SW 1271 (cell line): ENCODE data around the gene CNTNAP2.

Source experiments
- DNase-seq, 2 experiments: peaks; one replicate each; lab custom pipeline; 2025; lab: John Stamatoyannopoulos, UW

CNTNAP2 gene

DNA sequence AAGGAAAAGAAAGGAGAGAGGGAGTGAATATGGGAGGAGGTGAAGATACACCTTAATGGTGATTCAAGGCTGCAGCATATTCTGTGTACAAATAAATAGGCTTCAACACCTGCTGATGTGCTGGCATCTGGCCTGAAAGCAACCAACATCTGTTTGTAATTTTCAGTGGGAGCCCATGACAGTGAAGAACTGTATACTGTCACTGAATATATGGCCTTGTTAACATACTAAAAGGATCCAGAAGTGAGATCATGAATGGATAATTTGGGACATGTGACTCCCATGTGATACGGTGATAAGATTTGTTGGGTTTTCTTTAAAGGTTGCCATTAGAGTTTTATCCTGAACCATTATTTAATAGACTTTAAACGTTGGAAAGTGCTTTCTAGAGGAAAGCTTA, 459.3 kb downstream of the CNTNAP2 start:
- DNase-seq, result no peak

DNA sequence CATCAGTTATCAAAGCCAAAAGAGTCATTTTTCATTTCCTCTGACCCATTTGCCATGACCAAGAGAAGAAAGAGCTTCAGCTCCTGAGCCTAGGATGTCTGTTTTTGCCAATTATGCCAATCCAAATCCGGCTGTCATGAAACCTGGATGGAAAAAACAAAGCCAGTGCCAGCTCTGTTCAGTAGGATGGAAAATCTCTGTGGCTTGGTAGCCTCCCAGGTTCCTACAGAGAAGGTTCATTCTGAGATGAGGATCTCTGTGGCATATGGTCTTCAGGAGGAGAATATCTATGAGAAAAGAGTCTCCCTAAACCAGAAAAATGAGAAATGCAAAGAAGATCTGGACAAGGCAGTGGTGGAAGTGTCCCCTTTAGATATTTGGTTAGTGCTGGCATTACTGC, 475.4 kb downstream of the CNTNAP2 start:
- no peak for DNase-seq

DNA sequence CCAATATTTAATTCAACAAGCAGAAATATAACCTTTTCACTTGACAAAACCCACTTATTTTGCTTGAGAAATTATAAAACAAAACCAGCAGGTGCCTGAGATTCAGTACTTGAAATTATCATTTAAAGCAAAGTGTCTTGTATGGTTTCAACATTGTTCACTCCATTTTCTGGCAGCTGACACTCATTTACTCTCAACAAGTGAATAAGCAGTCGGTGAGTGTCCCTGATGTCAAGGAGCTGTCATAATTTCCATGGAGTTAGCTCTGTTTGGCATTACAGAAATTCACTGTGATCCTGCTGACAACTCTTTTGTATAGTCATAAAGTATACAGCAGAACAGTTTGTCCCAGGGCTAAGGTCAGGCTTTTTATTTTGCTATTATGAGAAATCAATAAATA, 490.0 kb downstream of the CNTNAP2 start:
- DNase-seq, result no peak

DNA sequence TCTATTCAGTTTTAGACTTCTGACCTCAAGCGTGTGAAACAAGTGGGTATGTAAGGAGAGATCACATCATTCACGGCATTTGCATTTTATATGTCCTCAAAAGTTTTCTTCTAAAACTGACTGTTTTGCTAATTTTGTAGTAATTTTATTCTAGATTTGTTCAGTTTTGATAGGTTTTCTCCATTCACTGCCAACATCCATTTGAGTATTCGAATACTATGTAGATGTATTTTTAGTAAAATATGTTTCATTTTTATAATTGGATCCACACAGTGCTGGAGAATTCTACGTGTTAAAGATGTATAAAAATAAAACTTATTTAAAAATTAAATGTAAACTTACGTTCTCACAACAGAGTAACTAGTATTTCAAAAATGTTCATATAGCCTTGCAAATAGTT, 503.0 kb downstream of the CNTNAP2 start:
- no peak for DNase-seq

DNA sequence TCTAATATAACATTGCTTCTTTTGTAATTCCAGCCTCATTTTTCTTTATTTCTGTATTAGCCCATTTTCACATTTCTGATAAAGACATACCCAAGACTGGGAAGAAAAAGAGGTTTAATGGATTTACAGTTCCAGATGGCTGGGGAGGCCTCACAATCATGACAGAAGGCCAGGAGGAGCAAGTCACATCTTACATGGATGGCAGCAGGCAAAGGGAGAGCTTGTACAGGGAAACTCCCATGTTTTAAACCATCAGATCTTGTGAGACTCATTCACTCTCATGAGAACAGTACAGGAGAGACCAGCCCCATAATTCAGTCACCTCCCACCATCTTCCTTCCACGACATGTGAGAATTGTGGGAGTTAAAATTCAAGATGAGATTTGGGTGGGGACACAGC, 510.3 kb downstream of the CNTNAP2 start:
- no peak for DNase-seq

DNA sequence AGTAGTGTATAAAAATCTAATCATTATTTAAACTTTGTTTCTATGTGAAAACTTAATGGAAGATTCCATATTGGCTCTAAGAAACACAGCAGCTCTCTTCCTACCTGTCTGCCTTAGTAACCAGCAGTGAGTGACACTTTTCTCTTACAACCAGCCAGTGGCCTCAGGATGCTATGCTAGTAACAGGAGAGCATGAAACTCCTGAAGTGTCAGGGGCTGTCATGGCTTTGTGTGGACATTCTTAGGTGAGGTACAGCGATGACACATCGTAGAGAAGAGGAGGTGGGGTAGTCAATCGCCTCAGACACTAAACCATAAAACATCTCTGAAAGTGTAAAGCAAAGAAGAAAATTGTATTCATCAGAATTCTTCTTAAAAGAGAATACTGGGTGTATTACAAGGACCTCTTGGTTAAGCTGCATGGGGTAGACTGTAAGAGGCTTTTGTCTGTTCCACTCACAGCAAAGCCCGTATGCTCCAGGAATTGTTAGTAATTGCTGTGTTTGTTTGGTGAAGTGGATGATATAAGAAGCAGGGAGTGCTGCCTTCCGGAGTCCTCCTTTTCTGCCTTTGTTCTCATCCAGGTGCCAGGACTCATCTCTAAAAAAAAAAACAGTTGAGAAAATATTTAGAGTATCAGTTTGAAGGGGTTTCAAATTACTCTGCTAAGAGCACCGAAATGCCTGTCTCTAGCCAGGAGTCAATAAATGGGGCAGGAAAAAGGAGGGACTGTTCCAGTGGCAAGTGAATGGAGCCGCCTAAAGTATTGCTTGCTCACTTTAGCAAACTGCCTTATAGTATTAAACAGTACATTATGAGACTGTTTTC, 518.8 kb downstream of the CNTNAP2 start:
- no peak for DNase-seq

DNA sequence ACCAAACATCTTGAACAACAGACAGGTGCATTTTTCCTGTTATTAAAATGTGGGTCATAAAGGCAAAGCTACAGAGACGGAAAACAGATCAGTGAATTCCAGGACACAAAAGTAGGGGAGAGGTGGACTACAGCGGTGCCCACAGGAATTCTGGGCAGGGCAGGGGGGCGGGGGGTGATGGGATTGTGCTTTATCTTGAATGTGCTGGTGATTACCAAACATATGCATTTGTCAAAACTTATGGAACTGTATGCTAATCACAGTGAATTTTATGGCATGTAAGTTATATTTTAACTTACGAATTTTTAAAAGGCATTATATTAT, 519.4 kb downstream of the CNTNAP2 start:
- no peak for DNase-seq

DNA sequence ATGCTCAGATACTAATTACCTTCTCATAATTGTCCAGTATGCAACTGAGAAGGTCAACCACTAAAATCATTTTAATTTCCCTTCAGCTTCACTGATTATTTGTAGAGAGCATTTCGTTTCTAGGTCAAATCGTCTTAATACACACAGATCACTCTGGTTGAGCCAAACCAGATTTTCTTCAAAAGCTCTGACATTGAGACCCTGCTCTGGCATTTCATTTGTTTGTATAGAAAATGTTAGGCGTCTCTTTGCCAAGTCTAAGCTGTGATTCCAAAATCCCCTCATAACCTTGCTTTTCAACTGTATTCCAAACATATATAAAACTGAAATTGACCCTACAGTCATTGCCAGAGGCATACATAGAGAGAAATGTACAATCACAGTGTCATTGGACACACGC, 520.0 kb downstream of the CNTNAP2 start:
- DNase-seq, result no peak

DNA sequence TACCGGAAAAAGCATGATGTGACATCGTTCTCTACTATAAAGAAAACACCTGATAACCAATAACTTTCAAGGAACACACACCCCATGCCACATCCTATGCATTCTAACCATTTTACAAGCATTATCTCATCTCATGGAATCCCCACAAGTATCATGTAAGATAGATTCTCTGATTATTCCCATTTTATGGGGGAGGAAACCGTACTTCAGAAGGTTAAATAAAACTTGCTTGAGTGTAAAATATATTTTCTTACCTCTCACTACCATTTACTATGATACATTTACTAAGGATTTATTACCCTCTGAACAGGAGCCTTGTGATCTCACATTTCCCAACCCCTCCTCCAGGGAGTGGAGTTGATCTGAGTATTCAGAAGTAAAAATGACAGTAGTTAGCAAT, 522.7 kb downstream of the CNTNAP2 start:
- DNase-seq, result no peak

DNA sequence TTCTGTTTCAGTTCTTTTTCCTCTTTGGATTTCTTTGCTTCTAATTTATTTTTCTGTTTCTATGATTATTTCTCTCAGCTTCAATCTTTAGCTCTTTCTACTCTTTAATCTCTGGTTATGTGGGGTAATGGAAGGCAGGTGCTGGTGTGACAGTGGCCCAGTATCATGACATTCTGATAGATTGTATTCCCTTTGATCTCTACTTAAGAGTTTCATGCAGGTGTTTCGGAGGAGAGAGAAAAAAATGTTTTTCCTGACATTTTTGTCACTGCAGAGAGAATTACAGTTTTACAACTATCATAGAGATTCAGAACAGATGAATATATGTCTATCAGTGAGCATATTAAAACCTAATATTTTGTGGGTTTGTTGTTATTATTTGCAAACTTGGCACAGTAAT, 524.9 kb downstream of the CNTNAP2 start:
- DNase-seq, result no peak

DNA sequence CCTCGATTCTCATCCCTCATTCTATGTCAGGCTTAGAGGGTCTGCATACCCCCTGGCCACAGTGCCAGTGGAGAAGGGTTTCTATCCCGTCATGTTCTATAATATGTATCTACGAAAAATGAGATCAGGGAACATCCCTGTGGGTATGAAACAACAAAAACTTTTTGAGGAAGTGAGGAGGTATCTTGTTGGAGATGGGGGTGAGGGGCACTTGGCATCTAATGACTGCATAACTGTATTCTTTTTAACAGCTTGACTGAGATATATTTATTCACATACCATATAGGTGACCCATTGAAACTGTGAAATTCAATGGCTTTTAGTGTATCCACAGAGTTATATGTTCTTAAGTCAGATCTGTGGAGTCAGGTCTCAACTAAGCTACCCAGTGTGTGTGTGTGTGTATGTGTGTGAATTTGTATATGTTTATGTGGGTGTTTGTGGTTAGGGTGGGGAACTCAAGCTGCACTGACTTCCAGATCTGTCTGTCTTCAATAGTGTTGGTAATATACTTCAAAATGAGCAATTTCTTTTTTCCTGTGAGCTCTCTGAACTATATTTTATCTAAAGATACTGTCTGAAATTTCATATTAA, 528.9 kb downstream of the CNTNAP2 start:
- no peak for DNase-seq

DNA sequence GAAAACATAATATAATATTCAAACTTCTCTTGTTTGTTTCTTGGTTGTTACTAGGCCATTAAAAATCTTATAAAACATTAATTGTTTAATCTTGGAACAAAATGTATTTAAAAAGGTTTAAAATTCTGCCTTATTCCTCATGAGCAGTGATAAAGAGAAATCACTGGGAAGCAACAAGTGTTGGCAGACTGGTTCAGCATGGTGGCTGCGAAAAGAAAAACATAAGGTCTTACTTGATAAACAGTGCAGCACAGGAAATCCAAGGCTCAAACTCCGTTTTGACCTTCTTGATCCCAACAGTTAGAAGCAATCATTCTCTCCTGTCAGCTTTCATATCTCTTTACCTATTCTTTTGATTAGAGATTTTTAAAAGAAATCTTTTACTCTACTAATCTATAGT, 530.8 kb downstream of the CNTNAP2 start:
- no peak for DNase-seq

DNA sequence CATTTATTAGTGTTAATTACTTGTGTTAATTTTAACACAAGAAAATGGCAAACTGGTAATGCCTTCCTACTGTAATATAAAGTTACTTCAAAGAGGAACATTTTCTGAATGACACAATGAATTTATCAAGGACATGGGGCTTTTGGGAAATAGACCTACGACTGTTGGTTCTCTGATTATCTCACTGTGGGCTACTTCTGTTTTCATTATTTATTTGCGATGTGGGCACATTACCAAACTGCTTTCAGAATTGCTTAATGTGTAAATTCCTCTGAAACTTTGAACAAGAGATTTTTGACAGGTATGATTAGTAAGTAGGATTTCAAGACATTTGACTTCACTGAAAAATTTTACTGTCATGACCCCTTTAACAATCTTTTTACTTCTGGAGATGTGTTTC, 535.6 kb downstream of the CNTNAP2 start:
- DNase-seq, result no peak

DNA sequence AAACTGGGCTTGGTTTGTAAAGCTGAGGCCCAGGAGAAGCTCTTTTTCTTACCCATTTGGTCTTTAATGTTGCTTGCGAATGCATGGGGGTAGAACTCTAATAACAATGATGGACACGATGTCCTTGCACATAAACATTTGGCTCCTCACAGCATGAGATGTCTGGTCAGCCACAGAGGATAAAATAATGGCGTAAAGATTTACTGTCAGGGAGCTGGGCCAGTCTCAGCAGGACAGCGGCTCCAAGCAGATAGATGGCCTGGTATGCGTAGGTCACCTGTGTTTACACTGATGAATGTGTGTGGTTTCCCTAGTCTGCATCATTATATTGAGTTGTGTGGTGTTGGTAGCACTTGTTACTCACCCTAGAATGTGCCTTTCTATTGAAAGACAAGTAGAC, 537.4 kb downstream of the CNTNAP2 start:
- DNase-seq, result no peak

DNA sequence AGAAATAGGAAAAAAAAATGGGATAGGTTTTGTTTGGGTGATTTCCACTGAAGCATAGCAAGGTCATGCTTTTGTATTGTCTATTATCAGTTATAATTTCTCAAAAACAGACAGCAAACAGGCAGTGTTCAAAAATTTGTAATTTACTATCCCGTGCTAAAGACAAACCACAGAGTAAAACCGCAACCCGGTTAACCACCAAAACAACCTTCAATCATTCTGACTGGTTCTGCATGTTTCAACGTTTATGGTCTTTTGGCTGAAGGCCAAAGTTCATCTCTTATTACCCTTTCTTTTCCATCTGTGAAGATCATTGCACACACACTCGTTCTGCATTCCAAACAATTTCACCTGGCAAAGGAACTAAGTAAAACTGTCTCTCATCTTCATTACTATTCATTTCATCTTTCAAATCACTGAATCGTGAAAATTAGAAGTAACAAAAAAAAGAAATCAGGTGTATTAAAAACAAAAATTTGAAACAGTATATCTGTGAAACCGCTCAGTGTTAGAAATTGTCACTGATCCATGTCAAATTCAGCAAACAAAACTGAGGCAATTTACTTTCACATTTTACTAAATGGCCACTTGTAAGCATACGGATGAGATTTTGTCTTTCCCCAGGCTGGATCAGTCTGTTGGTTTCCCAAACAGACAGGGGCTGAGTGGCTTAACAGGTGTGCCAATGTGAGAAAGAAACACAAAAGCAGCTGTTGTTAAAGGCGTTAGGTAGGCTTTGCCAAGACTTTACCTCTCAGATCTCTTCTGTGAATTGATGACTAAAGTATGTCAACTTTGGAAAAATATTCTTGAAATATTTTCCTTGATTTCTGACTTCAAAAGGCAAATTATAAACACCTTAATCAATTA, 539.6 kb downstream of the CNTNAP2 start:
- DNase-seq, result no peak

DNA sequence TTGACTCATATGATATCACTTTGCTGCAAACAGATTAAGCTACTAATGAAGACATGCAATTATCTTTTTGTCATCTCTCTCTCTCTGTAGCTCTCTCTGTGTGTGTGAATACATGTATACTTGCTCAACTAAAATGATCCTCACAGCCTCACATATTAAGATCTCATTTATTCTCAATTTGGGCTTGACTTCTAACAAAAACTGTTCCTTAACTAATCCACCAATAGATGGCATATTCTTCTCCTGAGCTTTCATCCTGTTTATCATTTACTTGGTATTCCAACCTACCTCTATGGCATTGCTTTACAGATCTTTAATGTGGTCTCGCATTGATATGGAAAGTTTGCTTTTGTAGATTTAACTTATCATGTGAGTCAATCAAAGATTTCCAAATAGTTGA, 540.4 kb downstream of the CNTNAP2 start:
- no peak for DNase-seq

DNA sequence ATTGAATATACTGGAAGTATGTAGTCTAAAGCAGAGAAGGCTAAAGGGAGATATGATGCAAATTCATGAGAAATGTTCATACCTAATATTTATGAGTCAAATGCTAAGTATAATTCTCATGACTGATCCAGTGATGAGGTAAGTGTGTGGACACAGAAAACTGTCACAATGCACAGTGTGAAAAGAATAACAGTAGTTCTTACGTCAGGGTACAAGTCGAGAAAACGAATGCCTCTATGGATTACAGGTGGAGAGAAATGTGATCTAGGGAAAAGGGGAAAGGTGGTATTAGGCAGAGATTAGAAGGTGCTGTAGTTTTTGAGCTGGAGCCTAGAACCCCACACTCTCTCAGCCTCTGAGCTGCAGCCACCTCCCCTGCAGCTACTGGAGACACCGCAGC, 542.0 kb downstream of the CNTNAP2 start:
- no peak for DNase-seq

DNA sequence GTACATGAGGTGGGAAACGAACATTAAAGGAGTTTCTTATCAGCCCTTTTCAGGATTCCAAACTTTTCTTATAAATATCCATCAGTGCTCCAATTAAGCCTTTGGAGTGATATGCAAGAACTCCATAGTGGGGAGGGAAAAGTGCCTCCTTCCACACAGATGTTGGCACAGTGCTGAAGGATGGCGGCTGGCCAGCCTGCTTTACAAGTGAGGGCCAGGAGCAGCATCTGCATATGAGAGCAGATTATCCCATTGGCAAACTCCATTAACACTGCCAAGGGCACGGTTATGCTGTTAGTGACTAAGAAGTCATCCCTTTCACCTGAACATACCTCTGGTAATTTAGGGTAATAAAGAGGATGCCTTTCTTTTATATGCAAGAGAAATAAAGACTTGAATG, 543.1 kb downstream of the CNTNAP2 start:
- no peak for DNase-seq

DNA sequence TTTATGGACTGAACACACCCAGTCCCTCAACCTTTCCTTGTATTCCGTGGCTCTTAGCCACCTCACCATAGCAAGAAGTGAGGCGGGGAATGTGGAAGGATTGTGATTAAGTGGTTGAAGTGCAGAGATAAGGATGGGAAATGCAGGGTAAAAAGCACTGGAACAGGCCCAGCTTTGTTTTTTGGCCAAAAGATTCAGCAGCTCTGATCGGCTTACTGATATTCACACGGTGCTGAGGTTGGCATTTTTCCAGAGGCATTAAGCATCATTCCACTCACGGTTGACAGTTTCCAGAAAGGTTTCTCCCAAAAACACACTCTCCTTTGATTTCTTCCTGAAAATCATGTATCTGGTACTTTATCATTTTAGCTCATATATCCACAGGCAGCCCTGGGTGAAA, 544.2 kb downstream of the CNTNAP2 start:
- DNase-seq, result no peak

DNA sequence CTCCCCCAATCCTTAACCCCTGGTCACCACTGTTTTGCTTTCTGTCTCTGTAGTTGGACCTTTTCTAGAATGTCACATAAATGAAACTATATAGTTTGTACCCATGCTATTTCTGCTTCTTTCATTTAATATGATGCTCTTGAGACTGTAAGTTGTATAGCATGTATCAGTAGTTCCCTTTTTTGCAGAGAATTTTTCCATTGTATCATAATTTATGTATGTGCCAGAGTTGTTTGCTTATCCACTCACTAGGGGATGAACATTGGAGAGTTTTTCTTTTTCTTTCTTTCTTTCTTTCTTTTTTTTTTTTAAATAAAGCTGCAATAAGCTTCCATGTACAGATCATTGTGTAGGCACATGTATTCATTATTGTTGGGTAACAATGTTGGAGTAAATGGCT, 544.8 kb downstream of the CNTNAP2 start:
- no peak for DNase-seq

DNA sequence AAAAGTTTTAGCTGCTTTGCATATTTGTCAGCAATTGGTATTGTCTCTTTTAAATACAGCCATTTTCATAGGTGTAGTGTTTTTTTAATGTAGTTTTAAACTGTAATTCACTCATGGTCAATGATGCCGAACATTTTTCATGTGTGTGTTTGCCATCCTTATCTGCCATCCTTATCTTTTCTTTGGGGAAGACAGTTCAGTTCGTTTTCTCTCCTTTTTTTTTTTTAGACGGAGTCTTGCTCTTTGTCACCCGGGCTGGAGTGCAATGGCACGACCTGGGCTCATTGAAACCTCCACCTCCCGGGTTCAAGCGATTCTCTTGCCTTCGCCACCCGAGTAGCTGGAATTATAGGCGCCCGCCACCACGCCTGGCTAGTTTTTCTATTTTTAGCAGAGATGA, 545.3 kb downstream of the CNTNAP2 start:
- DNase-seq, result no peak

DNA sequence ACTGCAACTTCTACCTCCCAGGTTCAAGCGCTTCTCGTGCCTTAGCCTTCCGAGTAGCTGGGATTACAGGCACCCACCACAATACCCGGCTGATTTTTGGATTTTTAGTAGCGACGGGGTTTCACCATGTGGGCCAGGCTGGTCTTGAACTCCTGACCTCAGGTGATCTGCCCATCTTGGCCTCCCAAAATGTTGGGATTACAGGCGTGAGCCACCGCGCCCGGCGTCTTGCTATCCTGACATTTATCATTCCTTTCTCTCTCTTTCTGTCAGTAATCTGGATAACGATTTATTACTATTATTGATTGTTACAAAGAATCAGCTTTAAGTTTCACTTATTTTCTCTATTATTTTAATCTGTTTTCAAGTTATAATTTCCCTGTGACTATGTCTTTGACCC, 548.4 kb downstream of the CNTNAP2 start:
- DNase-seq, result no peak

DNA sequence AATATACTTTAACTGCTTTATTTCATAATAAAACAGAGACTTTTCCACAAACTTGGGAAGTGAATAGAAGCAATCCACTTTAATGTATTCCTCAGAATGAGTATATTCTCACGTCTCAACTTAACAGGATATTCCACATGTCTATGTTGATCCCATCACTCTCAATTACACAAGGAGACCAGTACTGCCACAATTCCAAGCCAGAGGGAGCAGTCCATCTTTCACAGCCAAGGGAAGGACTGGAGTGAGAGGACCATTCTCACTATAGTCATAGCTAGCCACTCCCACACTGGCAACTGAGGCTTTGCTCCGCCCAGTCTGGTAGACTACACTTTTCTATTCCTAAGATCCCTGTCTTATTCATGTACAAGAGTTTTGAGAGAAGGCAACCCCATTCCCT, 553.9 kb downstream of the CNTNAP2 start:
- no peak for DNase-seq
